GM23338 (cell line): ENCODE results near the gene KDM4C. TPM values are rescaled to one million over a fixed set of nuclear protein-coding genes. Genes with fewer than 3 reads are reported as not detected.

ENCODE experiments used
- CREB1 ChIP-seq: fragments of 250-450 bp; sonication (Bioruptor Pico); IDR thresholded peaks from 2 replicates; pipeline ENCODE4 v1.5.0; 2020; ENCODE audit warnings: low read depth, mild to moderate bottlenecking, moderate library complexity
- EZH2phosphoT487 ChIP-seq: fragments of 200-600 bp; sonication (generic); IDR thresholded peaks from one replicate; pipeline ENCODE4 v1.8.1; 2018; ENCODE audit warnings: antibody characterized with exemption; ENCODE audit not compliant: unreplicated experiment
- JUNB ChIP-seq: IDR thresholded peaks from one replicate; pipeline ENCODE4 v1.6.1; 2016; ENCODE audit warnings: antibody characterized with exemption; ENCODE audit not compliant: unreplicated experiment
- NANOG ChIP-seq: IDR thresholded peaks from 2 replicates; pipeline ENCODE4 v1.6.1; 2016; ENCODE audit warnings: antibody characterized with exemption, borderline replicate concordance
- POLR2AphosphoS5 ChIP-seq: IDR thresholded peaks from 2 replicates; pipeline ENCODE4 v1.6.1; 2016; ENCODE audit warnings: antibody characterized with exemption, low read depth
- REST ChIP-seq: IDR thresholded peaks from one replicate; pipeline ENCODE4 v1.6.1; 2018; ENCODE audit warnings: antibody characterized with exemption; ENCODE audit not compliant: unreplicated experiment
- ZNF331 ChIP-seq: fragments of 250-450 bp; sonication (Bioruptor Pico); IDR thresholded peaks from 2 replicates; pipeline ENCODE4 v1.5.0; 2020; ENCODE audit warnings: low read depth, mild to moderate bottlenecking, moderate library complexity
- polyA plus RNA-seq: library from polyadenylated mRNA; unstranded; fragments of >200 nt; fragmentation: Nextera tagmentation; extraction: Ambion mirVana; gene quantifications from 2 replicates; pipeline ENCODE4 v1.2.1, GENCODE V29; 2016
- total RNA-seq: library from RNA; depleted of rRNA; stranded (reverse); fragments of >200 nt; shearing (Covaris generic); gene quantifications from 2 replicates; pipeline ENCODE4 v1.2.3, GENCODE V29; 2014
- TF ChIP-seq, protein P1 (sequence below): fragments of 250-450 bp; sonication (Bioruptor Pico); IDR thresholded peaks from 2 replicates; pipeline ENCODE4 v1.5.0; 2020; ENCODE audit warnings: mild to moderate bottlenecking, moderate library complexity
- TF ChIP-seq, protein P2 (sequence below): IDR thresholded peaks from 2 replicates; pipeline ENCODE4 v1.6.1; 2016; ENCODE audit warnings: antibody characterized with exemption

KDM4C gene
- total and polyA plus RNA-seq, 2 experiments from 2014 or later = 12.0 to 43.8 TPM

DNA sequence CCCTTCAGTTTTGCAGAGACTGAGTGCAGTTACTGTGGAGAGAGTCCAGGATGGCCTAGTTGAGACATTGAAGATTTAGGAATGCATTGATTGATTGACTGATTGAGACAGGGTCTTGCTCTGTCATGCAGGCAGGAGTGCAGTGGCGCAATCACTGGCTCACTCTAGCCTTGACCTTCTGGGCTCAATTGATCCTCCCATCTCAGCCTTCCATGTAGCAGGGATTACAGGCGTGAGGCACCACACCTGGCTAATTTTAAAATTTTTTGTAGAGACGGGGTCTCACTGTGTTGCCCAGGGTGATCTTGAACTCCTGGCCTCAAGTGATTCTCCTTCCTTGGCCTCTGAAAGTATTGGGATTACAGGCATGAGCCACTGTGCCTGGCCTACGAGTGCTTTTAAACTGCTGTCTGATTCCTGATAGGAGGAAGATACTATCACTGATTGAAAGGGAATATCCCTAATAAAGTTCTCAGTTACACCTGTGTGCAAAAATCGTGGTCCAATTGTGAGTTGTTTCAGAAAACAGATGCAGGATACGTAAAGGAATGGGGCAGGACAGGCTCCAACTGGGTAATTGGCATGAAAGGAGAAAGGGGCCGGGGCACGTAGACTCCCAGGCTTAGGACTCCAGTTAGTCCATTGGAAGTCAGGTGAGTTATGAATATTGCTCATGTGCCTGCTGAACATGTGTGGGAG, 87.5 kb downstream of the KDM4C start (continued):
- TF ChIP-seq, protein P1, sequence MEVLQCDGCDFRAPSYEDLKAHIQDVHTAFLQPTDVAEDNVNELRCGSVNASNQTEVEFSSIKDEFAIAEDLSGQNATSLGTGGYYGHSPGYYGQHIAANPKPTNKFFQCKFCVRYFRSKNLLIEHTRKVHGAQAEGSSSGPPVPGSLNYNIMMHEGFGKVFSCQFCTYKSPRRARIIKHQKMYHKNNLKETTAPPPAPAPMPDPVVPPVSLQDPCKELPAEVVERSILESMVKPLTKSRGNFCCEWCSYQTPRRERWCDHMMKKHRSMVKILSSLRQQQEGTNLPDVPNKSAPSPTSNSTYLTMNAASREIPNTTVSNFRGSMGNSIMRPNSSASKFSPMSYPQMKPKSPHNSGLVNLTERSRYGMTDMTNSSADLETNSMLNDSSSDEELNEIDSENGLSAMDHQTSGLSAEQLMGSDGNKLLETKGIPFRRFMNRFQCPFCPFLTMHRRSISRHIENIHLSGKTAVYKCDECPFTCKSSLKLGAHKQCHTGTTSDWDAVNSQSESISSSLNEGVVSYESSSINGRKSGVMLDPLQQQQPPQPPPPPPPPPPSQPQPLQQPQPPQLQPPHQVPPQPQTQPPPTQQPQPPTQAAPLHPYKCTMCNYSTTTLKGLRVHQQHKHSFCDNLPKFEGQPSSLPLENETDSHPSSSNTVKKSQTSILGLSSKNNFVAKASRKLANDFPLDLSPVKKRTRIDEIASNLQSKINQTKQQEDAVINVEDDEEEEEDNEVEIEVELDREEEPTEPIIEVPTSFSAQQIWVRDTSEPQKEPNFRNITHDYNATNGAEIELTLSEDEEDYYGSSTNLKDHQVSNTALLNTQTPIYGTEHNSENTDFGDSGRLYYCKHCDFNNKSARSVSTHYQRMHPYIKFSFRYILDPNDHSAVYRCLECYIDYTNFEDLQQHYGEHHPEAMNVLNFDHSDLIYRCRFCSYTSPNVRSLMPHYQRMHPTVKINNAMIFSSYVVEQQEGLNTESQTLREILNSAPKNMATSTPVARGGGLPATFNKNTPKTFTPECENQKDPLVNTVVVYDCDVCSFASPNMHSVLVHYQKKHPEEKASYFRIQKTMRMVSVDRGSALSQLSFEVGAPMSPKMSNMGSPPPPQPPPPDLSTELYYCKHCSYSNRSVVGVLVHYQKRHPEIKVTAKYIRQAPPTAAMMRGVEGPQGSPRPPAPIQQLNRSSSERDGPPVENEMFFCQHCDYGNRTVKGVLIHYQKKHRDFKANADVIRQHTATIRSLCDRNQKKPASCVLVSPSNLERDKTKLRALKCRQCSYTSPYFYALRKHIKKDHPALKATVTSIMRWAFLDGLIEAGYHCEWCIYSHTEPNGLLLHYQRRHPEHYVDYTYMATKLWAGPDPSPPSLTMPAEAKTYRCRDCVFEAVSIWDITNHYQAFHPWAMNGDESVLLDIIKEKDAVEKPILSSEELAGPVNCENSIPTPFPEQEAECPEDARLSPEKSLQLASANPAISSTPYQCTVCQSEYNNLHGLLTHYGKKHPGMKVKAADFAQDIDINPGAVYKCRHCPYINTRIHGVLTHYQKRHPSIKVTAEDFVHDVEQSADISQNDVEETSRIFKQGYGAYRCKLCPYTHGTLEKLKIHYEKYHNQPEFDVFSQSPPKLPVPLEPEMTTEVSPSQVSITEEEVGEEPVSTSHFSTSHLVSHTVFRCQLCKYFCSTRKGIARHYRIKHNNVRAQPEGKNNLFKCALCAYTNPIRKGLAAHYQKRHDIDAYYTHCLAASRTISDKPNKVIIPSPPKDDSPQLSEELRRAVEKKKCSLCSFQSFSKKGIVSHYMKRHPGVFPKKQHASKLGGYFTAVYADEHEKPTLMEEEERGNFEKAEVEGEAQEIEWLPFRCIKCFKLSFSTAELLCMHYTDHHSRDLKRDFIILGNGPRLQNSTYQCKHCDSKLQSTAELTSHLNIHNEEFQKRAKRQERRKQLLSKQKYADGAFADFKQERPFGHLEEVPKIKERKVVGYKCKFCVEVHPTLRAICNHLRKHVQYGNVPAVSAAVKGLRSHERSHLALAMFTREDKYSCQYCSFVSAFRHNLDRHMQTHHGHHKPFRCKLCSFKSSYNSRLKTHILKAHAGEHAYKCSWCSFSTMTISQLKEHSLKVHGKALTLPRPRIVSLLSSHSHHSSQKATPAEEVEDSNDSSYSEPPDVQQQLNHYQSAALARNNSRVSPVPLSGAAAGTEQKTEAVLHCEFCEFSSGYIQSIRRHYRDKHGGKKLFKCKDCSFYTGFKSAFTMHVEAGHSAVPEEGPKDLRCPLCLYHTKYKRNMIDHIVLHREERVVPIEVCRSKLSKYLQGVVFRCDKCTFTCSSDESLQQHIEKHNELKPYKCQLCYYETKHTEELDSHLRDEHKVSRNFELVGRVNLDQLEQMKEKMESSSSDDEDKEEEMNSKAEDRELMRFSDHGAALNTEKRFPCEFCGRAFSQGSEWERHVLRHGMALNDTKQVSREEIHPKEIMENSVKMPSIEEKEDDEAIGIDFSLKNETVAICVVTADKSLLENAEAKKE (CRISPR knock-in tag) = no peak
- no peak for TF ChIP-seq CREB1 (CRISPR knock-in tag)
- no peak for TF ChIP-seq JUNB
- TF ChIP-seq, protein P2, sequence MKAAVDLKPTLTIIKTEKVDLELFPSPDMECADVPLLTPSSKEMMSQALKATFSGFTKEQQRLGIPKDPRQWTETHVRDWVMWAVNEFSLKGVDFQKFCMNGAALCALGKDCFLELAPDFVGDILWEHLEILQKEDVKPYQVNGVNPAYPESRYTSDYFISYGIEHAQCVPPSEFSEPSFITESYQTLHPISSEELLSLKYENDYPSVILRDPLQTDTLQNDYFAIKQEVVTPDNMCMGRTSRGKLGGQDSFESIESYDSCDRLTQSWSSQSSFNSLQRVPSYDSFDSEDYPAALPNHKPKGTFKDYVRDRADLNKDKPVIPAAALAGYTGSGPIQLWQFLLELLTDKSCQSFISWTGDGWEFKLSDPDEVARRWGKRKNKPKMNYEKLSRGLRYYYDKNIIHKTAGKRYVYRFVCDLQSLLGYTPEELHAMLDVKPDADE = no peak
- no peak for TF ChIP-seq NANOG
- no peak for TF ChIP-seq ZNF331 (CRISPR knock-in tag)
- TF ChIP-seq POLR2AphosphoS5 = no peak
- no peak for TF ChIP-seq REST
- no peak for TF ChIP-seq EZH2phosphoT487
